Frontal cortex (tissue), 4 donors: ENCODE results near the gene HEATR1. TPM values are rescaled to one million over a fixed set of nuclear protein-coding genes. Genes with fewer than 3 reads are reported as not detected.
"Not testable (repeated sequence)": the region's sequence is repeated elsewhere in the genome, so short reads cannot be mapped to it uniquely, and the experiment has no call there.

ENCODE experiments used
- DNase-seq, 2 donors: peaks; one replicate each; pipeline ENCODE4 v3.0.0; 2012; ENCODE audit warnings: low spot score in 2 of 2
- FAIRE-seq: peaks from 2 replicates; lab custom pipeline; 2012; peaks lifted over from hg19 to GRCh38; lab: Jason Lieb, UNC
- total RNA-seq: library from RNA; depleted of rRNA; stranded (reverse); fragments of >200 nt; gene quantifications from one replicate; pipeline ENCODE4 v1.2.3, GENCODE V29; 2014
- donor health status: control.
- donor health status: control.
- donor health status: control.

The HEATR1 gene
- 33.4 TPM for total RNA-seq

GRCh38 chr1:236603991-236604904 is at the start of gene HEATR1:
Gene HEATR1 (minus strand): TSS chr1:236604516. CDS start chr1:236604095, 421 bp downstream.
- FAIRE-seq: no peak
- DNase-seq: peak; percentile 60 to 78

GRCh38 chr1:236645016-236645680 is 40.8 kb upstream of the HEATR1 start:
- FAIRE-seq: no peak
- no peak for DNase-seq

- no peak for DNase-seq
- FAIRE-seq: no peak
These were observed 38.4 kb upstream of the HEATR1 start for GRCh38 chr1:236642763-236643162.

GRCh38 chr1:236639686-236640085 is 35.4 kb upstream of the HEATR1 start:
- DNase-seq: no peak
- no peak for FAIRE-seq

GRCh38 chr1:236638945-236639344 is 34.6 kb upstream of the HEATR1 start:
- FAIRE-seq: no peak
- no peak for DNase-seq

- DNase-seq (no peak), FAIRE-seq (no peak)
These were observed 31.7 kb upstream of the HEATR1 start for GRCh38 chr1:236636017-236636416.

- FAIRE-seq: no peak
- DNase-seq: no peak
These were observed 23.6 kb upstream of the HEATR1 start for GRCh38 chr1:236627727-236628408.

GRCh38 chr1:236623371-236624166 is 19.3 kb upstream of the HEATR1 start:
- no peak for FAIRE-seq

GRCh38 chr1:236622407-236622806 is 18.1 kb upstream of the HEATR1 start:
- DNase-seq (no peak), FAIRE-seq (no peak)

More at GRCh38 chr1:236623371-236624166, 19.3 kb upstream of the HEATR1 start:
- DNase-seq: no peak

GRCh38 chr1:236619398-236619797 is 15.1 kb upstream of the HEATR1 start:
- DNase-seq (no peak), FAIRE-seq (no peak)

GRCh38 chr1:236618507-236618906 is 14.2 kb upstream of the HEATR1 start:
- DNase-seq: no peak
- FAIRE-seq: no peak

- no peak for FAIRE-seq
- no peak for DNase-seq
These were observed 11.3 kb upstream of the HEATR1 start for GRCh38 chr1:236615399-236616148.

- FAIRE-seq (no peak), DNase-seq (no peak)
These were observed 8.0 kb upstream of the HEATR1 start for GRCh38 chr1:236612349-236612748.

- DNase-seq (peak in 1 of 2 donors; percentile 25), FAIRE-seq (peak; percentile 86)
These were observed 4.8 kb upstream of the HEATR1 start for GRCh38 chr1:236608930-236609726.

- not testable (repeated sequence) for FAIRE-seq, DNase-seq
These were observed 3.3 kb upstream of the HEATR1 start for GRCh38 chr1:236607597-236607996.

- FAIRE-seq (no peak), DNase-seq (no peak)
These were observed 840 bp upstream of the HEATR1 start for GRCh38 chr1:236604905-236605806.

GRCh38 chr1:236602171-236602570 is 2.1 kb downstream of the HEATR1 start:
- FAIRE-seq: no peak
- DNase-seq: no peak
